Activated naive CD8-positive, alpha-beta T cell (primary cell): Measurements from ENCODE around the gene RPS14.
"Not testable (repeated sequence)": the region's sequence is repeated elsewhere in the genome, so short reads cannot be mapped to it uniquely, and the experiment has no call there.

ENCODE experiments used
- H3K27ac Mint-ChIP-seq: one replicate; pipeline ENCODE4 v1.8.0; 2021; ENCODE audit warnings: mixed read lengths
- H3K27me3 Mint-ChIP-seq: one replicate; pipeline ENCODE4 v1.8.0; 2021; ENCODE audit warnings: mixed read lengths
- H3K36me3 Mint-ChIP-seq: one replicate; pipeline ENCODE4 v1.8.0; 2021; ENCODE audit warnings: mixed read lengths
- H3K4me1 Mint-ChIP-seq: one replicate; pipeline ENCODE4 v1.8.0; 2021; ENCODE audit warnings: low read depth, mixed read lengths
- H3K4me3 Mint-ChIP-seq: one replicate; pipeline ENCODE4 v1.8.0; 2021; ENCODE audit warnings: mild to moderate bottlenecking, mixed read lengths
- H3K9me3 Mint-ChIP-seq: one replicate; pipeline ENCODE4 v1.8.0; 2021; ENCODE audit warnings: low read depth, mixed read lengths

Gene RPS14

DNA sequence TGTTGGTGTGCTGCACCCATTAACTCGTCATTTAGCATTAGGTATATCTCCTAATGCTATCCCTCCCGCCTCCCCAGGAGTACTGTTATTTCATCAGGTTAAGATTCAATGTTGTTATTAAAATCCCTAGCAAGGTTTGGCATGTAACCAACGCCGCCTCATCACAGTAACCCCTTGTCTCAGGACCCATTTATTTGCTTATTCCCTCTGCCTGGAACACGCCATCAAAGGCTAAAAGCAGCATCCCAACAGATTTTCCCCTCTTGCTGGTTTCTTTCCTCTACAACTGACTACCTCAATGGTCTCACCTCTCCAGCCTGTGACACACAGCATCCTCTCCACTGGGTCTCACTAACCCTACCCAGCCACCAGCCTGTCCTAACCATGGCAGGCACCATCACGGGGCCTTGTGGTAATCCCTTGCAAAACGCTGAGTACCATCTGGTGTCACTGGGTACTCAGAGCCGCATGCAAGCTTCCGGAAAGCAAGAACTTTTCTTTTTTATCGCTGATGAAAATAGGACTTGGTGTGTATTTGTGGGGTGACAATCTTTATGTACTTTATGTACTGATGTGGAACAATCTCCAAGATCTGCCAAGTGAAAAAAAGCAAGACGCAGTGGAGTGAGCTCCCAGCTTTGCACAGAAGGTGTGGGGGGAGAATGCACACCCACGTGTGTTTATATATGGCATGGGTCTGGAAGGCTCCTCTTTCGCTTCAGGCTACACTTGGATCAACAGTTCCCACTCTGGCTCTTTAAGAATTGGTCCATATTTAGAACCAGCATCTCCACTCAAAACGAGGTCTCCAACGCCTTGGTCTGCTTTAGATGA is 6.1 kb downstream of the RPS14 start:
- H3K4me3 Mint-ChIP-seq = no peak overlapping the region
- peaks cover 18% of the 10 kb centered on the region for H3K36me3 Mint-ChIP-seq
- peaks cover 32% of the 10 kb centered on the region for H3K4me1 Mint-ChIP-seq
- no peaks in the 10 kb centered on the region for H3K9me3 Mint-ChIP-seq
- peak overlapping the region; percentile 54 for H3K27ac Mint-ChIP-seq
- no peaks in the 10 kb centered on the region for H3K27me3 Mint-ChIP-seq

DNA sequence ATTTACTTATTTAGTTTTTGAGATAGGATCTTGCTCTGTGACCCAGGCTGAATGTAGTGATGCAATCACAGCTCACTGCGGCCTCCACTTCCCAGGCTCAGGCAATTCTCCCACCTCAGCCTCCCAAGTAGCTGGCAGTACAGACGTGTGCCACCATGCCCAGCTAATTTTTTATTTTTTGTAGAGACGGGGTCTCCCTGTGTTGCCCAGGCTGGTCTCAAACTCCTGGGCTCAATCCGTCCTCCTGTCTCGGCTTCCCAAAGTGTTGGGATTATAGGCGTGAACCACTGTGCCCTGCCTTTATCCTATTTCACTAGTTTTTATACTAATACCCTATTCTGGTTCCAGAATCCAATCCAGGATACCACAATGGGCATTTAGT is 6.8 kb downstream of the RPS14 start:
- Mint-ChIP-seq H3K27me3 (no peaks in the 10 kb centered on the region), H3K9me3 (no peaks in the 10 kb centered on the region), H3K4me3 (no peak overlapping the region), H3K36me3 (peaks cover 10% of the 10 kb centered on the region), H3K4me1 (peaks cover 24% of the 10 kb centered on the region), H3K27ac (peak overlapping the region; percentile 54)

GRCh38 chr5:150441813-150442698 is 7.5 kb downstream of the RPS14 start:
- Mint-ChIP-seq H3K27ac (peak overlapping the region; percentile 41), H3K27me3 (no peaks in the 10 kb centered on the region), H3K9me3 (no peaks in the 10 kb centered on the region), H3K36me3 (peaks cover 9% of the 10 kb centered on the region), H3K4me1 (peaks cover 18% of the 10 kb centered on the region), H3K4me3 (no peak overlapping the region)

GRCh38 chr5:150440948-150441812 is 8.4 kb downstream of the RPS14 start:
- peaks cover 13% of the 10 kb centered on the region for H3K4me1 Mint-ChIP-seq
- no peak overlapping the region for H3K4me3 Mint-ChIP-seq
- peaks cover 6% of the 10 kb centered on the region for H3K36me3 Mint-ChIP-seq
- H3K9me3 Mint-ChIP-seq = no peaks in the 10 kb centered on the region
- no peaks in the 10 kb centered on the region for H3K27me3 Mint-ChIP-seq
- H3K27ac Mint-ChIP-seq = no peak overlapping the region

- H3K36me3 Mint-ChIP-seq = no peaks in the 10 kb centered on the region
- H3K4me1 Mint-ChIP-seq = peaks cover 9% of the 10 kb centered on the region
- no peaks in the 10 kb centered on the region for H3K9me3 Mint-ChIP-seq
- H3K27ac Mint-ChIP-seq = no peak overlapping the region
- H3K27me3 Mint-ChIP-seq = no peaks in the 10 kb centered on the region
- no peak overlapping the region for H3K4me3 Mint-ChIP-seq
These were observed 10.5 kb downstream of the RPS14 start for GRCh38 chr5:150438873-150439546.

- no peaks in the 10 kb centered on the region for H3K36me3 Mint-ChIP-seq
- no peaks in the 10 kb centered on the region for H3K27me3 Mint-ChIP-seq
- H3K4me3 Mint-ChIP-seq = no peak overlapping the region
- no peak overlapping the region for H3K27ac Mint-ChIP-seq
- H3K4me1 Mint-ChIP-seq = peaks cover 9% of the 10 kb centered on the region
- no peaks in the 10 kb centered on the region for H3K9me3 Mint-ChIP-seq
These were observed 13.3 kb downstream of the RPS14 start for GRCh38 chr5:150436141-150436680.

DNA sequence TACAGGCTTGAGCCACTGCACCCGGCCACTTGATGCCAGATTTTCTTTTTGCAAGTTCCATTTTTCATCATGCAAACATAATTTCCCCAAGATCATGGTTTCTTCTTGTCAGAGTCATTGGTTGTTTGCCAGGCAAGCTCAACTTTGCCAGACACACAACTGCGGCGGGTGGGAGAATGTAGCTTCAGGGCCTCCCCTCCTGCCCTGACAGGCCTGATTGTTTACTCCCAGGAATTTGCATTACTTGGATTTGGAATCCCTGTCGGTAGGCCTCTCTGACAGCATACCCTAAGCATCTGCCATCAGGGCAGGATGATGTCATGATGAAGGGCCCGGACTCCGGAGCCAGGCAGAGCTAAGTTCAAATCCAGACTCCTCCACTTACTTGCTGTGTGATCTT is 15.1 kb downstream of the RPS14 start:
- H3K27ac Mint-ChIP-seq = no peak overlapping the region
- H3K4me1 Mint-ChIP-seq = peaks cover 9% of the 10 kb centered on the region
- no peaks in the 10 kb centered on the region for H3K9me3 Mint-ChIP-seq
- no peak overlapping the region for H3K4me3 Mint-ChIP-seq
- no peaks in the 10 kb centered on the region for H3K27me3 Mint-ChIP-seq
- H3K36me3 Mint-ChIP-seq = no peaks in the 10 kb centered on the region

DNA sequence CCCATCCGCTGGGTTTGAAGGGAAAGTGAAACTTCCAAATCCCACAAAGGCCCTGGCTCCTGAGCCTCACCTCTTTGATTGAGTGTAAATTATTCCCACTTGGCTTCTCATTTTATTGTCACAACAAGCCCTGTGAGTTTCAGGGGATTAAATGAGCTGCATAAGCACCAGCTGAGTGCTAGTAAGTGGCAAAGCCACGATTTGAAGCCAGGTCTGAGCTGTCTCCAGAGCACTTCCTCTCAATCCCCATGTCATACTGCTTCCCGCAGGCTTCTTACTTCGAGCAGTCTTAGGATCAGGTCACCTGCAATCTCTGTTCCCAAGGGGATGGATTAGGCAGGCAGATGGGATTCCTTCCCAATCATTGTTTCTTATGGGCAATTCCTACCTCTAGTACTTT is 18.0 kb downstream of the RPS14 start:
- H3K27ac Mint-ChIP-seq = no peak overlapping the region
- no peaks in the 10 kb centered on the region for H3K27me3 Mint-ChIP-seq
- peaks cover 9% of the 10 kb centered on the region for H3K4me1 Mint-ChIP-seq
- H3K36me3 Mint-ChIP-seq = no peaks in the 10 kb centered on the region
- H3K9me3 Mint-ChIP-seq = no peaks in the 10 kb centered on the region
- no peak overlapping the region for H3K4me3 Mint-ChIP-seq

DNA sequence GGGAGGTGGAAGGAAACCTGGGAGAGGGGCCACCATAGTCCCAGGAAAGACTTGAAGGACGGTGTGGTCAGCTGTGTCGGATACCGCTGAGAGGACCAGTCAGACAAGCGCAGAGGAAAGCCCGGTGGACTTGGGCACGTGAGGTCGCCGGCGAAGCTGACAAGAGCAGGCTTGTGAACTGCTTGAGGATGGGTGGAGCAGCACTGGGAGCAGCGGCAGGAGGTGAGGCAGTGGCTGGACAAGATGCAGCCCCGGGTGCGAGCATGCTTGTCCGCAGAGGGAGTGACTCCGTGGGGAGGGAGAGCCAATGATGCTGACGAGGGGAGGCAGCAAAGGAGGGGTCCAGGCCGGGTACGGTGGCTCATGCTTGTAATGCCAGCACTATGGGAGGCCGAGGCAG is 18.5 kb downstream of the RPS14 start:
- Mint-ChIP-seq H3K4me3 (no peak overlapping the region), H3K27ac (no peak overlapping the region)

GRCh38 chr5:150429410-150429873 is 20.1 kb downstream of the RPS14 start:
- Mint-ChIP-seq H3K27ac (no peak overlapping the region), H3K4me1 (no peaks in the 10 kb centered on the region), H3K27me3 (peaks cover 1% of the 10 kb centered on the region), H3K9me3 (no peaks in the 10 kb centered on the region), H3K36me3 (no peaks in the 10 kb centered on the region), H3K4me3 (no peak overlapping the region)

More for the DNA sequence above, 18.5 kb downstream of the RPS14 start:
- H3K27me3 Mint-ChIP-seq = no peaks in the 10 kb centered on the region
- no peaks in the 10 kb centered on the region for H3K9me3 Mint-ChIP-seq
- peaks cover 4% of the 10 kb centered on the region for H3K4me1 Mint-ChIP-seq
- H3K36me3 Mint-ChIP-seq = no peaks in the 10 kb centered on the region

DNA sequence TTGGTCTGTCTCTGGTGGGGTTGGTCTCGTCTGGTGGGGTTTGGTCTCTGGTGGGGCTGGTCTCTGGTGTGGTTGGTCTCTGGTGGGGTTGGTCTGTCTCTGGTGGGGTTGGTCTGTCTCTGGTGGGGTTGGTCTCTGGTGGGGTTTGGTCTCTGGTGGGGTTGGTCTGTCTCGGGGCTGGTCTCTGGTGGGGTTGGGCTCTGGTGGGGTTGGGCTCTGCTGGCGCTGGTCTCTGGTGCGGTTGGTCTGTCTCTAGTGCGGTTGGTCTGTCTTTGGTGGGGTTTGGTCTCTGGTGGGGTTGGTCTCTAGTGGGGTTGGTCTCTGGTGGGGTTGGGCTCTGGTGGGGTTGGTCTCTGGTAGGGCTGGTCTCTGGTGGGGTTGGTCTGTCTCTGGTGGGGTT is 20.6 kb downstream of the RPS14 start:
- H3K36me3 Mint-ChIP-seq = no peaks in the 10 kb centered on the region
- H3K27ac Mint-ChIP-seq = no peak overlapping the region
- no peak overlapping the region for H3K4me3 Mint-ChIP-seq
- H3K9me3 Mint-ChIP-seq = no peaks in the 10 kb centered on the region
- H3K27me3 Mint-ChIP-seq = peaks cover 1% of the 10 kb centered on the region
- H3K4me1 Mint-ChIP-seq = no peaks in the 10 kb centered on the region

DNA sequence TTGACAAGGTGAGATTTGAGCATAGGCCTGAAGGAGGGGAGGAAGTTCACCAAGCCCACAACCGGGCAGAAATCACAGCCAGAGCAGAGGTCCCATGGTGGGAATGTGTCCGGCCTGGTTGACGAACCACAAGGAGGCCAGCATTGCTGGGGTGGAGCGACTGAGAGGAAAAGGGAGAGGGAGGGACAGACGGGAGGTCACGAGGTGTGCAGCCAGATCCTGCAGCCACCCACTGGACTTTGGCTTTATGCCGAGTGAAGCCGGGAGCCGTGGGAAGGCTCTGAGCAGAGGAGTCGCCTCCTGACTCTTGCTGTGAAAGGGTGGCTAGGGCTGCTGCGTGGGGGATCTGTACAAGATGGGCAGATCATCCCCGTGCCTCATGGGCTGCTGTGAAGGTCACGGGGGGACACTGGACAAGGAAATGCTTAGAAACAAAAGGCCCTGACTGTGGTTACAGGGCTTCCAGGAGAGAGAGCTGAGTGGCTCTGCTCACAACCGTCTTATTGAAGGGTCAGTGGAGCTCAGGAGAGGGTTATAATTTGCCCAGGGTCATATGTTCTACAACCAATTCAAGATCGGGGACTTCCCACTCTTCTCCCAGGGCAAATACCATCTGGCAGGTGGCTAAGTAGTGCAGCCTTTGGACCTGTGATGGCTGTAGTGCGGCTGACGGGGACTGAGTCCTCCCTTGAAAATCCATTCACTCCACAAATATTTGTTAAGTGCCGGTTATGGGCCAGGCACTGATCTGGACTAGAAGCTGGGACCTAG is 21.2 kb downstream of the RPS14 start:
- peaks cover 1% of the 10 kb centered on the region for H3K27me3 Mint-ChIP-seq
- no peaks in the 10 kb centered on the region for H3K36me3 Mint-ChIP-seq
- H3K27ac Mint-ChIP-seq = no peak overlapping the region
- H3K4me3 Mint-ChIP-seq = no peak overlapping the region
- H3K4me1 Mint-ChIP-seq = no peaks in the 10 kb centered on the region
- no peaks in the 10 kb centered on the region for H3K9me3 Mint-ChIP-seq

- H3K27ac Mint-ChIP-seq, H3K36me3 Mint-ChIP-seq, H3K4me3 Mint-ChIP-seq, H3K9me3 Mint-ChIP-seq, H3K4me1 Mint-ChIP-seq, H3K27me3 Mint-ChIP-seq: not testable (repeated sequence)
These were observed 23.4 kb downstream of the RPS14 start for GRCh38 chr5:150426165-150426564.
